Upper lobe of left lung (tissue), 4 donors: Measurements from ENCODE around the gene SMYD5.

Experiments used
- CTCF ChIP-seq, 6 experiments: fragments of 450-650 bp in 4 of 6; fragments of 200-600 bp in 2 of 6; sonication (generic) in 2 of 6; IDR thresholded peaks; one replicate each; pipeline ENCODE4 v1.5.1; 2016 to 2019; ENCODE audit warnings: antibody characterized with exemption in 6 of 6
- POLR2A ChIP-seq, 4 donors: fragments of 450-650 bp; IDR thresholded peaks; one replicate each; pipeline ENCODE4 v1.5.1; 2016 to 2017; ENCODE audit warnings: antibody characterized with exemption in 4 of 4, mild to moderate bottlenecking in 2 of 4
- POLR2AphosphoS5 ChIP-seq, 2 donors: sonication (generic); formaldehyde crosslinking; IDR thresholded peaks; one replicate each; pipeline ENCODE4 v1.5.1; 2017; ENCODE audit warnings: antibody characterized with exemption in 2 of 2

- TF ChIP-seq CTCF (IDR thresholded peaks at IDR 0.05) (no peak), POLR2AphosphoS5 (IDR thresholded peaks at IDR 0.05) (no peak), POLR2A (IDR thresholded peaks at IDR 0.05) (no peak)
Observed at GRCh38 chr2:73243884-73244570, 30.0 kb downstream of the SMYD5 start.
